Activated naive CD4-positive, alpha-beta T cell treated with anti-CD3 and anti-CD28 coated beads, Interleukin-2, amount 50 U/mL, for 16 hours (primary cell): ENCODE results near the gene KLHL8.

Experiments
- DNase-seq: peaks from one replicate; pipeline ENCODE4 v3.0.0-alpha.2; 2020

Gene KLHL8

DNA sequence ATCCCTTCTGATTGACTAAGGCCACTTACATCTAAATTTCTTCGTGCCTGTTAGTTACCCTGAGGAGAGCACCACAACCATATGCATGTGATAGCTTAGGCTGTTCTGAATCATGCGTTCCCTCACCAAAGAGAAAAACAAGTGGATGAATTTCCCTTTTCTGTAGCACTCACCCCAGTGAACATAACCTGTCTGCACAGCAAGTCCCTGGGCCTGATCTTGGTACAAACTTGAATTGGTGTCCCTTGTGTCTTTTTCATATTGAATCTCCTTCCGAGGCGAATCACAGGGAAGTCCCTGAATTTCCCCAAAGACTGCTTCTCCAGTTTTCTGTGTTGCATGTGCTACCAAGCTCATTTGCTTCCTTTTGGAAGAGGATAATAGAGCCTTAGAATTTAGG lies 100.4 kb downstream of the KLHL8 start:
- DNase-seq, result no peak

DNA sequence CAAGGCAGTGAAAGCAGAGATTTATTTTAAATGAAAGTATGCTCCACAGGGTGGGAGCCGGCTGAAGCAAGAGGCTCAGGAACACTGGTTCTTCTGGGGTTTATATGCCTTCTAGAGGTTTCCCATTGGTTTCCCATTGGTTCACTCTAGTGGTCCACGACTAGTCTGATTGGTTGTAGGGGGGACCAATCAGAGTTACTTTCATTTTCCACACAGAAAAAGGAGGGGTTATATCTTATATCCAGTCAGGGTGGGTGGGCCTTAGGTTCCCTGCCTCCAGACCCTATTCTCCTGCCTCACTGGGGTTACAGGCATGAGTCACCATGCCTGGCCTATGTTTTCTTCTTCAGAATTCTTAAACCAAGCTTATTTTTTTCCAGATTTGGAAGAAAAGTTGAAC lies 101.6 kb downstream of the KLHL8 start:
- no peak for DNase-seq

DNA sequence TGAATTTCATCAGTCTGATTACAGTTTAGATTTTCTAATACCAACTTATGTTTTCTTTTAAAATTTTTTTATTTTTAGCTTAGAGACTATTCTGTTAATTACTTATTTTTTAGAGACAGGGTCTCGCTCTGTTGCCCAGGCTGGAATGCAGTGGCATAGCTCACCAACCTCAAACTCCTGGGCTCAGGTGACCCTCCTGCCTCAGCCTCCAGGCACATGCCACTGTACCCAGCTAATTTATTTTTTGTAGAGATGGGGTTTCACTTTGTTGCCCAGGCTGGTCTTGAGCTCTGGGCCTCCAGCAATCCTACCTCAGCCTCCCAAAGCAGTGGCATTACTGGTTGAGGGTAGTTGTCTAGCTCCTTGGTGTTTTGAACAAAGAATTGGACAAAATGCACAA lies 102.0 kb downstream of the KLHL8 start:
- no peak for DNase-seq

DNA sequence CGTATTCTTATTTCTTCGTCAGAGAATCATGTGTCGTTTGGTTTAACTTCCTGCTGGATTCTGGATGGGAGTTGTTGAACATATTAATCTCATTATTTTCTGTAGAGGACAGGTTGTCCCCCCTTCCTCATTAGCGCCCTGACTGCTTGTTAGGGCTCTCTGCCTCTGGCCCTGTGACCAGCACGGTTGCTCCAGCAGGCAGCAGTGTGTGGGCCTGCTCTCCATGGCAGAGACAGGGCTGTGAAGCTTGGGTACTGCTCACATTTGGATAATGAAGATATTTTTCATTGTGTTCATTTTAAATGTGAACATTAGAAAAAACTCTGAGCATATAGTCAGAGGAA lies 102.7 kb downstream of the KLHL8 start:
- DNase-seq, result no peak

DNA sequence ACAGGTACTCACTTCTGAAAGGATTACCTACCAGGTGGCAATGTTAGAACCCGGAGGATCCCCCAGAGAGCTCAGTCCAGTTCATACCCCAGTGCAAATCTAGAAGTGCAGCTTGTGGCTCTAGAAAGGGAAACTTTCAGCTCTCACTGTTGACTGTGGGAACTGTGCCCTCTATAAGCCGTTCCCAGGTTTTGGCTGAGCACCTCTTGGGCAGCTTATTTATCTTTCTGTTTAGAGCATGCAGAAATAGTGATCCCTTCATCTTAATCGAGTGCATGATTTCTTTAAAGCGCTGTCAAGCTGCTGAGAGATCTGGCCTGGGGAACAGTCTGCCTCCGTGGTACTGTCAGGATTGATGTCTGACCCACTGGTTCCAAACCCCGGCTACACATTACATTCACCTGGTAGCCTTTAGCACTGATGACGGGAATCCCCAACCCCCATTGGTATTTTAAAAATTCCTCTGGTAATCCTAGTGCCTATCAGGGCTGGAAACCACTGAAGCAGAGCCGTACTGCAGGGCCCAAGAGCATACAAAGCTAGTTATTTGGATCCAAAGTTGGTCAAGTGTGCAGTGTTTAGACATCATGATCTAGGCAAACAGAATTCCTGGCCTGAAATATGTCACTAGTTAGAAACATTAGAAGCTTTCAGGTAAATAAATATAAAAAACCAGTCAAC lies 103.2 kb downstream of the KLHL8 start:
- DNase-seq, result no peak

DNA sequence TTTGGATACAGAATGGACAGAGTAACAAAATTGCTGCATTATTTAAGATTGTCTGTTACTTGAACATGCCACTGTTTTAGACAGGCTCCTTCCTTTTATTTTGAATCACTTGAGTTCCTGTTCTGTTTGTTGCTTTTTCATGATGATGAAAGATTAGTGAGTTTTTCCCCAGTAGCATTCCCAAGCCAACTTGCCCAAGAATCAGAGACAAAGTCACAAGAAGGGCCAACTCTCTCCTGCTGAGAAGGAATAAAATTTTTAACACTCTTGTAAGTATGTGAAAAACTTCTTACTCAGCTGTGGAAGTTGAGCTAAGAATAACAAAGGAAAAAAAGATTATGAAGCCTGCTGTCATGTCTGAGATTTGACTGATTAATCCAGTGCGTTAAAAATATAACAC lies 104.2 kb downstream of the KLHL8 start:
- DNase-seq, result no peak

DNA sequence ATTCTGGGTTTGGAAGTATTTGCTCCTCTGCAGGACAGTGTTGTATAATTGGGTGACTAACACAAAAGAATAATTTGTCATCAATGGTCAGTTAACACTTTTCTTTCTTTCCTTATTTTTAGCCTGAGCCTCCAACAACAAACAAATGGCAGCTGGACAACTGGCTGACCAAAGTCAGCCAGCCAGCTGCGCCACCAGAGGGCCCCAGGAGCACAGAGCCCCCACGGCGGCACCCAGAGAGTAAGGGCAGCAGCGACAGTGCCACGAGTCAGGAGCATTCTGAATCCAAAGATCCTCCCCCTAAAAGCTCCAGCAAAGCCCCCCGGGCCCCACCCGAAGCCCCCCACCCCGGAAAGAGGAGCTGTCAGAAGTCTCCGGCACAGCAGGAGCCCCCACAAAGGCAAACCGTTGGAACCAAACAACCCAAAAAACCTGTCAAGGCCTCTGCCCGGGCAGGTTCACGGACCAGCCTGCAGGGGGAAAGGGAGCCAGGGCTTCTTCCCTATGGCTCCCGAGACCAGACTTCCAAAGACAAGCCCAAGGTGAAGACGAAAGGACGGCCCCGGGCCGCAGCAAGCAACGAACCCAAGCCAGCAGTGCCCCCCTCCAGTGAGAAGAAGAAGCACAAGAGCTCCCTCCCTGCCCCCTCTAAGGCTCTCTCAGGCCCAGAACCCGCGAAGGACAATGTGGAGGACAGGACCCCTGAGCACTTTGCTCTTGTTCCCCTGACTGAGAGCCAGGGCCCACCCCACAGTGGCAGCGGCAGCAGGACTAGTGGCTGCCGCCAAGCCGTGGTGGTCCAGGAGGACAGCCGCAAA lies 106.0 kb downstream of the KLHL8 start:
- DNase-seq, result no peak

DNA sequence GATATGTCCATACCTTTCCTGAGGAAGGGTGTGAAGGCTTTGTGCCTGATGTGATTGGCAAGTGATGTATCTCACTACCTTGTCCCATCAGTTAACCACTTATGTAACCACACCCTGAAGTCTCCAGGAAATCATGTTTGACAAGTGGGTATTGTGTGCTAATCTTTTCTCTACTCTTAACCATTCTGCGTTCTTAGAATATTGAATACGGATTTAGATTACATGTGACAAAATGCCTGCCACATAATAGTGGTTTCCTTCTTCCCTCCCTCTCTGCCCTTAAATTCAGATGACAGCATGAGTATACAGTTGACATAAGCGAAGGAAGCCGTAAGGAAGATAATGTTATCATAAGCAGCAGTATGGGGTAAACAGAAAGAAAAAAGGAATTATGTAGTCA lies 108.4 kb downstream of the KLHL8 start:
- DNase-seq, result no peak
